ENCODE results near the gene AMFR.

The AMFR gene

GRCh38 chr16:56320811-56321558 is 104.4 kb downstream of the AMFR start:
- Histone ChIP-seq H3K9me3 (ENCODE audit: low read length) (no peaks in the 10 kb centered on the region), H3F3A (ENCODE audit: insufficient read depth, low read length) (no peaks in the 10 kb centered on the region), H2AFZ (ENCODE audit: low read length) (no peak overlapping the region), H3K4me3 (ENCODE audit: low read depth, low read length, poor library complexity, severe bottlenecking) (no peak overlapping the region), H3K27ac (ENCODE audit: low read depth, low read length, poor library complexity, severe bottlenecking) (no peak overlapping the region), H3K4me1 (ENCODE audit: insufficient read depth, low read length, severe bottlenecking) (no peaks in the 10 kb centered on the region), H3K79me2 (ENCODE audit: insufficient read depth, low read length) (no peaks in the 10 kb centered on the region), H4K20me1 (ENCODE audit: insufficient read depth, low read length) (no peaks in the 10 kb centered on the region), H3K9ac (ENCODE audit: low read length) (no peak overlapping the region), H3K9me2 (ENCODE audit: low read depth, low read length) (no peaks in the 10 kb centered on the region), H3K4me2 (ENCODE audit: low read length) (no peak overlapping the region), H3K36me3 (ENCODE audit: insufficient read depth, low read length) (no peaks in the 10 kb centered on the region), H3K27me3 (ENCODE audit: insufficient read depth, low read length) (no peaks in the 10 kb centered on the region; the same call in 1 of the 2 replicates)
- no peak for TF ChIP-seq EZH2 (IDR thresholded peaks at IDR 0.05; ENCODE audit: borderline replicate concordance, low read length)
- no peak for TF ChIP-seq CTCF (IDR thresholded peaks at IDR 0.05; ENCODE audit: low read length)

GRCh38 chr16:56320056-56320455 is 105.3 kb downstream of the AMFR start:
- no peaks in the 10 kb centered on the region for H3K4me1 ChIP-seq (ENCODE audit: insufficient read depth, low read length, severe bottlenecking)
- TF ChIP-seq EZH2 (IDR thresholded peaks at IDR 0.05; ENCODE audit: borderline replicate concordance, low read length) (no peak), CTCF (IDR thresholded peaks at IDR 0.05; ENCODE audit: low read length) (no peak)
- no peak overlapping the region for H3K9ac ChIP-seq (ENCODE audit: low read length)
- no peaks in the 10 kb centered on the region; the same call in 1 of the 2 replicates for H3K27me3 ChIP-seq (ENCODE audit: insufficient read depth, low read length)
- no peaks in the 10 kb centered on the region for H4K20me1 ChIP-seq (ENCODE audit: insufficient read depth, low read length)
- H3K4me2 ChIP-seq (ENCODE audit: low read length) = no peak overlapping the region
- no peaks in the 10 kb centered on the region for H3K9me2 ChIP-seq (ENCODE audit: low read depth, low read length)
- H3K79me2 ChIP-seq (ENCODE audit: insufficient read depth, low read length) = no peaks in the 10 kb centered on the region
- no peak overlapping the region for H3K27ac ChIP-seq (ENCODE audit: low read depth, low read length, poor library complexity, severe bottlenecking)
- no peaks in the 10 kb centered on the region for H3K36me3 ChIP-seq (ENCODE audit: insufficient read depth, low read length)
- H3F3A ChIP-seq (ENCODE audit: insufficient read depth, low read length) = no peaks in the 10 kb centered on the region
- H3K4me3 ChIP-seq (ENCODE audit: low read depth, low read length, poor library complexity, severe bottlenecking) = no peak overlapping the region
- no peak overlapping the region for H2AFZ ChIP-seq (ENCODE audit: low read length)
- no peaks in the 10 kb centered on the region for H3K9me3 ChIP-seq (ENCODE audit: low read length)

GRCh38 chr16:56319376-56319775 is 106.0 kb downstream of the AMFR start:
- no peaks in the 10 kb centered on the region for H3K9me3 ChIP-seq (ENCODE audit: low read length)
- no peaks in the 10 kb centered on the region for H3K9me2 ChIP-seq (ENCODE audit: low read depth, low read length)
- H3F3A ChIP-seq (ENCODE audit: insufficient read depth, low read length) = no peaks in the 10 kb centered on the region
- no peak overlapping the region for H3K9ac ChIP-seq (ENCODE audit: low read length)
- no peaks in the 10 kb centered on the region for H3K4me1 ChIP-seq (ENCODE audit: insufficient read depth, low read length, severe bottlenecking)
- H3K27me3 ChIP-seq (ENCODE audit: insufficient read depth, low read length) = no peaks in the 10 kb centered on the region; the same call in 1 of the 2 replicates
- H4K20me1 ChIP-seq (ENCODE audit: insufficient read depth, low read length) = no peaks in the 10 kb centered on the region
- no peak overlapping the region for H2AFZ ChIP-seq (ENCODE audit: low read length)
- H3K4me2 ChIP-seq (ENCODE audit: low read length) = no peak overlapping the region
- no peak for TF ChIP-seq CTCF (IDR thresholded peaks at IDR 0.05; ENCODE audit: low read length)
- no peak for TF ChIP-seq EZH2 (IDR thresholded peaks at IDR 0.05; ENCODE audit: borderline replicate concordance, low read length)
- no peaks in the 10 kb centered on the region for H3K79me2 ChIP-seq (ENCODE audit: insufficient read depth, low read length)
- H3K4me3 ChIP-seq (ENCODE audit: low read depth, low read length, poor library complexity, severe bottlenecking) = no peak overlapping the region
- H3K36me3 ChIP-seq (ENCODE audit: insufficient read depth, low read length) = no peaks in the 10 kb centered on the region
- H3K27ac ChIP-seq (ENCODE audit: low read depth, low read length, poor library complexity, severe bottlenecking) = no peak overlapping the region
